Neutrophil (primary cell): Measurements from ENCODE around the gene CABLES1.
"Not testable (repeated sequence)": the region's sequence is repeated elsewhere in the genome, so short reads cannot be mapped to it uniquely, and the experiment has no call there.

Experiments
- H3K27ac ChIP-seq: fragments of 200-600 bp; sonication (generic); 2 replicates; pipeline ENCODE4 v1.5.1; 2016; ENCODE audit warnings: mild to moderate bottlenecking, moderate library complexity
- H3K27me3 ChIP-seq: fragments of 200-600 bp; sonication (generic); 2 replicates; pipeline ENCODE4 v1.6.0; 2016; ENCODE audit warnings: mild to moderate bottlenecking
- H3K36me3 ChIP-seq: fragments of 200-600 bp; sonication (generic); 2 replicates; pipeline ENCODE4 v1.5.1; 2017
- H3K4me1 ChIP-seq, 2 experiments: fragments of 200-600 bp in 1 of 2; sonication (generic) in 1 of 2; 1 replicate in 1 of 2; 2 replicates in 1 of 2; pipeline versions ENCODE4 v1.5.1 to v1.6.1; 2013 to 2016; ENCODE audit warnings: low read depth in 1 of 2, low read length in 1 of 2, mild to moderate bottlenecking in 1 of 2, moderate library complexity in 1 of 2; ENCODE audit not compliant: control insufficient read depth in 1 of 2, insufficient read depth in 1 of 2
- H3K4me3 ChIP-seq, 2 experiments: fragments of 200-600 bp in 1 of 2; sonication (generic) in 1 of 2; 1 replicate in 1 of 2; 2 replicates in 1 of 2; pipeline ENCODE4 v1.5.1; 2013 to 2016; ENCODE audit warnings: low read depth in 1 of 2, low read length in 1 of 2, mild to moderate bottlenecking in 1 of 2, moderate library complexity in 1 of 2
- H3K9me3 ChIP-seq: fragments of 200-600 bp; sonication (generic); 2 replicates; pipeline ENCODE4 v1.5.1; 2016
- CTCF ChIP-seq: fragments of 200-600 bp; sonication (generic); IDR thresholded peaks from 2 replicates; pipeline ENCODE4 v1.5.1; 2016; ENCODE audit warnings: antibody characterized with exemption

The CABLES1 gene

GRCh38 chr18:23284629-23285028, 149.3 kb downstream of the CABLES1 start:
- Histone ChIP-seq H3K4me1 (no peaks in the 10 kb centered on the region), H3K4me3 (no peak overlapping the region), H3K27ac (no peak overlapping the region), H3K27me3 (no peaks in the 10 kb centered on the region), H3K36me3 (no peaks in the 10 kb centered on the region), H3K9me3 (no peaks in the 10 kb centered on the region)
- no peak for TF ChIP-seq CTCF

- not testable (repeated sequence) for H3K27me3 ChIP-seq, H3K4me3 ChIP-seq, H3K9me3 ChIP-seq, H3K4me1 ChIP-seq, H3K36me3 ChIP-seq, H3K27ac ChIP-seq
Measured at GRCh38 chr18:23285581-23285980, 150.3 kb downstream of the CABLES1 start.

- no peaks in the 10 kb centered on the region for H3K4me1 ChIP-seq
Measured at GRCh38 chr18:23291456-23292205, 156.3 kb downstream of the CABLES1 start.

GRCh38 chr18:23300231-23300805, 165.0 kb downstream of the CABLES1 start:
- no peak overlapping the region for H3K27ac ChIP-seq
- no peak for TF ChIP-seq CTCF
- H3K36me3 ChIP-seq: no peaks in the 10 kb centered on the region

More at GRCh38 chr18:23291456-23292205, 156.3 kb downstream of the CABLES1 start:
- TF ChIP-seq CTCF: no peak
- Histone ChIP-seq H3K9me3 (no peaks in the 10 kb centered on the region), H3K36me3 (no peaks in the 10 kb centered on the region), H3K27me3 (no peaks in the 10 kb centered on the region), H3K4me3 (no peak overlapping the region), H3K27ac (no peak overlapping the region)

GRCh38 chr18:23301972-23302371, 166.7 kb downstream of the CABLES1 start:
- Histone ChIP-seq H3K4me1 (no peaks in the 10 kb centered on the region), H3K27me3 (no peaks in the 10 kb centered on the region), H3K36me3 (no peaks in the 10 kb centered on the region), H3K4me3 (no peak overlapping the region), H3K9me3 (no peaks in the 10 kb centered on the region), H3K27ac (no peak overlapping the region)
- no peak for TF ChIP-seq CTCF

More at GRCh38 chr18:23300231-23300805, 165.0 kb downstream of the CABLES1 start:
- no peaks in the 10 kb centered on the region for H3K4me1 ChIP-seq
- H3K9me3 ChIP-seq: no peaks in the 10 kb centered on the region
- H3K4me3 ChIP-seq: no peak overlapping the region
- H3K27me3 ChIP-seq: no peaks in the 10 kb centered on the region

- no peaks in the 10 kb centered on the region for H3K36me3 ChIP-seq
- H3K9me3 ChIP-seq: no peaks in the 10 kb centered on the region
- no peaks in the 10 kb centered on the region for H3K27me3 ChIP-seq
- TF ChIP-seq CTCF: no peak
- H3K4me3 ChIP-seq: no peak overlapping the region
- no peak overlapping the region for H3K27ac ChIP-seq
- H3K4me1 ChIP-seq: no peaks in the 10 kb centered on the region
Measured at GRCh38 chr18:23302511-23302850, 167.2 kb downstream of the CABLES1 start.
